Endothelial cell of umbilical vein (primary cell): ENCODE data around the gene KAZN. TPM values are rescaled to one million over a fixed set of nuclear protein-coding genes. Genes with fewer than 3 reads are reported as not detected.

Source experiments
- BruUV-seq: library from RNA; stranded (reverse); fragments of 400-500 nt; replicated peaks from 2 replicates; lab custom pipeline; 2021; lab: Mats Ljungman, UMichigan
- CTCF ChIA-PET: fragments of 300-600, 350-600 bp; sonication (Branson Sonifier 250); formaldehyde crosslinking; loops from one replicate; lab custom pipeline; 2021; ENCODE audit warnings: antibody characterized with exemption, inconsistent platforms; lab: Charles Lee
- POLR2A ChIA-PET: fragments of 300-600, 350-600 bp; sonication (Branson Sonifier 250); formaldehyde crosslinking; loops from one replicate; lab custom pipeline; 2021; ENCODE audit warnings: antibody characterized with exemption, inconsistent platforms; lab: Charles Lee
- DNase-seq: peaks from one replicate; pipeline ENCODE4 v3.0.0-alpha.2; 2011; ENCODE audit warnings: low read depth, low spot score
- FAIRE-seq: peaks from 2 replicates; lab custom pipeline; 2011; peaks lifted over from hg19 to GRCh38; lab: Jason Lieb, UNC
- H2AFZ ChIP-seq: 2 replicates; pipeline ENCODE4 v1.6.0; 2012; ENCODE audit warnings: low read depth, low read length, control low read depth, inconsistent platforms
- H3K27ac ChIP-seq: 2 replicates; pipeline ENCODE4 v1.5.1; 2011; ENCODE audit warnings: low read depth, mild to moderate bottlenecking, control low read depth, low read length, moderate library complexity; ENCODE audit not compliant: insufficient read depth
- H3K27me3 ChIP-seq, 2 experiments: 2 replicates each; pipeline versions ENCODE4 v1.6.0 to v1.6.1; 2011; ENCODE audit warnings: low read length in 2 of 2, mixed read lengths in 1 of 2; ENCODE audit not compliant: control insufficient read depth in 2 of 2, insufficient read depth in 2 of 2
- H3K36me3 ChIP-seq, 2 experiments: 2 replicates in 1 of 2; 3 replicates in 1 of 2; pipeline ENCODE4 v1.5.1; 2011; ENCODE audit warnings: low read length in 2 of 2, mild to moderate bottlenecking in 1 of 2, moderate library complexity in 1 of 2; ENCODE audit not compliant: control insufficient read depth in 2 of 2, insufficient read depth in 2 of 2; ENCODE audit errors: extremely low read depth in 1 of 2
- H3K4me1 ChIP-seq: 3 replicates; pipeline ENCODE4 v1.5.1; 2011; ENCODE audit warnings: mild to moderate bottlenecking, low read length; ENCODE audit not compliant: control insufficient read depth, insufficient read depth; ENCODE audit errors: extremely low read depth
- H3K4me2 ChIP-seq: 2 replicates; pipeline ENCODE4 v1.6.1; 2011; ENCODE audit warnings: low read length, control low read depth, mixed read lengths; ENCODE audit not compliant: insufficient read depth
- H3K4me3 ChIP-seq, 3 experiments: fragments of 200-600 bp in 1 of 3; sonication (generic), shearing (Covaris generic) in 1 of 3; replicated peaks in 1 of 3; 2 replicates each; pipeline ENCODE4 v1.5.1; 2011 to 2016; ENCODE audit warnings: control low read depth in 3 of 3, low read length in 3 of 3, mild to moderate bottlenecking in 2 of 3, inconsistent platforms in 1 of 3, low read depth in 1 of 3, moderate library complexity in 1 of 3; ENCODE audit not compliant: insufficient read depth in 1 of 3
- H3K79me2 ChIP-seq: 2 replicates; pipeline ENCODE4 v1.6.0; 2012; ENCODE audit warnings: low read length, inconsistent platforms; ENCODE audit not compliant: control insufficient read depth, insufficient read depth
- H3K9ac ChIP-seq: replicated peaks from 2 replicates; pipeline ENCODE3; 2011; ENCODE audit warnings: low read length, control low read depth; ENCODE audit not compliant: insufficient read depth; ENCODE audit errors: extremely low read depth
- H3K9me1 ChIP-seq: replicated peaks from 3 replicates; pipeline ENCODE4 v1.6.0; 2011; ENCODE audit warnings: mild to moderate bottlenecking, low read length; ENCODE audit not compliant: control insufficient read depth, insufficient read depth; ENCODE audit errors: extremely low read depth
- H3K9me3 ChIP-seq: replicated peaks from 2 replicates; pipeline ENCODE4 v1.5.1; 2012; ENCODE audit warnings: low read length, inconsistent platforms; ENCODE audit not compliant: control insufficient read depth, insufficient read depth
- H4K20me1 ChIP-seq: replicated peaks from 2 replicates; pipeline ENCODE3; 2011; ENCODE audit warnings: mild to moderate bottlenecking, low read length; ENCODE audit not compliant: control insufficient read depth, insufficient read depth; ENCODE audit errors: extremely low read depth
- EZH2 ChIP-seq: IDR thresholded peaks from 2 replicates; pipeline ENCODE4 v1.6.1; 2012; ENCODE audit warnings: borderline replicate concordance, low read depth, mild to moderate bottlenecking, moderate library complexity, low read length, inconsistent platforms; ENCODE audit not compliant: severe bottlenecking
- FOS ChIP-seq: IDR thresholded peaks from 2 replicates; pipeline ENCODE4 v1.6.1; 2011; ENCODE audit warnings: mild to moderate bottlenecking, low read length, moderate library complexity, borderline replicate concordance; ENCODE audit not compliant: insufficient read depth
- GATA2 ChIP-seq: IDR thresholded peaks from 2 replicates; pipeline ENCODE4 v1.7.0; 2011; ENCODE audit warnings: low read depth, mild to moderate bottlenecking, moderate library complexity, mixed read lengths, low read length; ENCODE audit not compliant: insufficient read length, insufficient read depth
- JUN ChIP-seq: IDR thresholded peaks from 2 replicates; pipeline ENCODE4 v1.6.1; 2011; ENCODE audit warnings: borderline replicate concordance, low read depth; ENCODE audit not compliant: insufficient read length, insufficient read depth
- MYC ChIP-seq: IDR thresholded peaks from one replicate; pipeline ENCODE4 v1.6.1; 2011; ENCODE audit warnings: mild to moderate bottlenecking, low read depth, low read length
- POLR2A ChIP-seq: IDR thresholded peaks from 2 replicates; pipeline ENCODE4 v1.6.1; 2012; ENCODE audit warnings: low read depth, mild to moderate bottlenecking, control low read depth, low read length
- POLR2AphosphoS5 ChIP-seq: IDR thresholded peaks from 2 replicates; pipeline ENCODE4 v1.6.1; 2012; ENCODE audit warnings: low read depth, mild to moderate bottlenecking, control low read depth, low read length, moderate library complexity; ENCODE audit not compliant: insufficient read depth
- dilution Hi-C: fragments of 300-500 bp; cut with MboI; formaldehyde crosslinking; loops from one replicate; pipeline ENCODE4 v1.15.0; 2019; ENCODE audit warnings: low sequenced_read_pairs; ENCODE audit not compliant: extremely low pct_ligation_motif_present
- intact Hi-C: fragments of 100-400 bp; cut with micrococcal nuclease; formaldehyde crosslinking; loops from one replicate; pipeline ENCODE4 v1.10.0; 2022
- polyA plus RNA-seq, 4 experiments: library from polyadenylated mRNA; depleted of rRNA in 3 of 4; stranded (reverse) in 3 of 4; unstranded in 1 of 4; fragments of >200 nt; gene quantifications; 2 replicates each; pipeline versions ENCODE4 v1.2.1 to v1.2.3, GENCODE V29; 2011 to 2012; ENCODE audit warnings: missing spikeins in 1 of 4
- total RNA-seq: library from RNA; stranded (reverse); gene quantifications from 2 replicates; pipeline ENCODE4 v1.2.3, GENCODE V29; 2021
- TF ChIP-seq, protein P1 (sequence below), 2 donors: IDR thresholded peaks; 1 replicate in 1 of 2; 2 replicates in 1 of 2; pipeline ENCODE4 v1.5.1; 2011; ENCODE audit warnings: low read length in 2 of 2, mild to moderate bottlenecking in 2 of 2, moderate library complexity in 2 of 2, control low read depth in 1 of 2, inconsistent platforms in 1 of 2, low read depth in 1 of 2; ENCODE audit not compliant: insufficient read depth in 1 of 2; ENCODE audit errors: extremely low read depth in 1 of 2
- TF ChIP-seq, protein P2 (sequence below): IDR thresholded peaks from 2 replicates; pipeline ENCODE4 v1.6.1; 2011; ENCODE audit not compliant: insufficient read depth, insufficient read length

KAZN gene
- total and polyA plus RNA-seq, 2 donors (not counting 3 experiments of a cell fraction or from before 2014, with no cell fraction given), result 1.6 to 5.8 TPM

DNA sequence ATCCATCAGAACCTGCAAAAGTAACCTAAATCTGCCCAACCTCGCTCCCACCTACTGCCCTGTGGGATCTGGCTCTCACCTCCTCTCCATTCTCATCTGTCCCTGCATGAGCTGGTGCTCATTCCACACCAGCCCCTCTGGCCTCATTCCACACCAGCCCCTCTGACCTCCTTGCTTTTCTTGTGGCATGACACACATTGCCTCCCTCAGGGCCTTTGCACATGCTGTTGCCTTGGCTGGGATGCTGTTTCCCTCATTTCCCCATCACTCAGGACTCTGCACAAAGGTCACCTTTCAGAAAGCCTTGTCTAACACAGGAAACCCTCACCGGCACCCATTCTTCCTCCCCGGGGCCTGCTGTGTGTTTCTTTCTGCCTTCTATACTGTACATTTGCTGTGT, 197.1 kb downstream of the KAZN start:
- no peak for FAIRE-seq
- no peak for DNase-seq
- H4K20me1 ChIP-seq, result no peaks in the 10 kb centered on the region
- no TSS peak for BruUV-seq
- no peaks in the 10 kb centered on the region for H3K27me3 ChIP-seq
- H2AFZ ChIP-seq, result no peak overlapping the region
- H3K79me2 ChIP-seq, result no peaks in the 10 kb centered on the region
- no peak for TF ChIP-seq POLR2A
- TF ChIP-seq GATA2, result no peak
- dilution Hi-C loops (no loop called here), intact Hi-C loops (no loop called here)
- POLR2A ChIA-PET, result no interaction called here
- no peak overlapping the region for H3K9ac ChIP-seq
- no peak overlapping the region for H3K27ac ChIP-seq
- no peak overlapping the region for H3K4me3 ChIP-seq
- CTCF ChIA-PET, result no interaction called here
- H3K9me3 ChIP-seq, result peaks cover 2% of the 10 kb centered on the region
- no peak overlapping the region for H3K4me2 ChIP-seq
- no peaks in the 10 kb centered on the region for H3K9me1 ChIP-seq
- no peaks in the 10 kb centered on the region for H3K4me1 ChIP-seq
- no peaks in the 10 kb centered on the region for H3K36me3 ChIP-seq

DNA sequence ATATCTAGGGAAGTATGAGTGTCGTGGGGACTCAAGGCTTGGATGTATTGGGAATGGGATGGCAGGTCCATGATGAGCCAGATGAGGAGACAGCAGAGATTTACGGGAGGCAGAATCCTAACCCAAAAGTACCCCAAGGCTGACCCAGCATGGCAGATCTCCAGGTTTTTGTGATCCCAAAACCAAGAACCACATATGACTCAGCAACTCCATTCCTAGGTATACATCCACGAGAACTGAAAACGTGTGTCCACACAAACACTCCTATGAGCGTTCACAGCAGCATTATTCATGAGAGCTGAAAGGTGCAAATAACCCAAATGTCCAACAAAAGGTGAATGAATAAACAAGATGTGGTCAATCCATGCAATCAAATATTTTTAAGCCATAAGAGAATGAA, 201.5 kb downstream of the KAZN start:
- H3K36me3 ChIP-seq, result no peaks in the 10 kb centered on the region
- H3K9me3 ChIP-seq, result peaks cover 2% of the 10 kb centered on the region
- BruUV-seq, result no TSS peak
- H3K4me2 ChIP-seq, result no peak overlapping the region
- CTCF ChIA-PET, result no interaction called here
- POLR2A ChIA-PET, result no interaction called here
- no peak overlapping the region for H3K9ac ChIP-seq
- H2AFZ ChIP-seq, result no peak overlapping the region
- TF ChIP-seq, protein P1, sequence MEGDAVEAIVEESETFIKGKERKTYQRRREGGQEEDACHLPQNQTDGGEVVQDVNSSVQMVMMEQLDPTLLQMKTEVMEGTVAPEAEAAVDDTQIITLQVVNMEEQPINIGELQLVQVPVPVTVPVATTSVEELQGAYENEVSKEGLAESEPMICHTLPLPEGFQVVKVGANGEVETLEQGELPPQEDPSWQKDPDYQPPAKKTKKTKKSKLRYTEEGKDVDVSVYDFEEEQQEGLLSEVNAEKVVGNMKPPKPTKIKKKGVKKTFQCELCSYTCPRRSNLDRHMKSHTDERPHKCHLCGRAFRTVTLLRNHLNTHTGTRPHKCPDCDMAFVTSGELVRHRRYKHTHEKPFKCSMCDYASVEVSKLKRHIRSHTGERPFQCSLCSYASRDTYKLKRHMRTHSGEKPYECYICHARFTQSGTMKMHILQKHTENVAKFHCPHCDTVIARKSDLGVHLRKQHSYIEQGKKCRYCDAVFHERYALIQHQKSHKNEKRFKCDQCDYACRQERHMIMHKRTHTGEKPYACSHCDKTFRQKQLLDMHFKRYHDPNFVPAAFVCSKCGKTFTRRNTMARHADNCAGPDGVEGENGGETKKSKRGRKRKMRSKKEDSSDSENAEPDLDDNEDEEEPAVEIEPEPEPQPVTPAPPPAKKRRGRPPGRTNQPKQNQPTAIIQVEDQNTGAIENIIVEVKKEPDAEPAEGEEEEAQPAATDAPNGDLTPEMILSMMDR (IDR thresholded peaks at IDR 0.05; ENCODE audit: extremely low read depth in 1 of 2, insufficient read depth in 1 of 2, low read depth in 1 of 2, low read length in 2 of 2), result no peak
- no peak for TF ChIP-seq POLR2A
- no peak for TF ChIP-seq FOS
- no peak for TF ChIP-seq POLR2AphosphoS5
- TF ChIP-seq GATA2, result no peak
- TF ChIP-seq MYC, result no peak
- no peak for TF ChIP-seq EZH2
- TF ChIP-seq, protein P2, sequence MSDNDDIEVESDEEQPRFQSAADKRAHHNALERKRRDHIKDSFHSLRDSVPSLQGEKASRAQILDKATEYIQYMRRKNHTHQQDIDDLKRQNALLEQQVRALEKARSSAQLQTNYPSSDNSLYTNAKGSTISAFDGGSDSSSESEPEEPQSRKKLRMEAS, result no peak
- no peak for TF ChIP-seq JUN
- no peak overlapping the region for H3K27ac ChIP-seq
- dilution Hi-C loops (no loop called here), intact Hi-C loops (no loop called here)
- H3K4me1 ChIP-seq, result no peaks in the 10 kb centered on the region
- H3K79me2 ChIP-seq, result no peaks in the 10 kb centered on the region
- no peak for FAIRE-seq
- no peak overlapping the region for H3K4me3 ChIP-seq
- H3K9me1 ChIP-seq, result no peaks in the 10 kb centered on the region
- no peaks in the 10 kb centered on the region for H3K27me3 ChIP-seq
- H4K20me1 ChIP-seq, result no peaks in the 10 kb centered on the region
- no peak for DNase-seq
